H1 (cell line): ENCODE data around the gene FGD5. TPM values are rescaled to one million over a fixed set of nuclear protein-coding genes. Genes with fewer than 3 reads are reported as not detected.

Experiments
- RBBP5 ChIP-seq: IDR thresholded peaks from 2 replicates; pipeline ENCODE4 v1.7.1; 2012; ENCODE audit warnings: low read depth, mild to moderate bottlenecking, inconsistent platforms, low read length, moderate library complexity, borderline replicate concordance
- polyA plus RNA-seq, 7 experiments: library from polyadenylated mRNA; depleted of rRNA in 3 of 7; stranded (reverse) in 5 of 7; unstranded in 2 of 7; fragments of >200 nt in 5 of 7; fragments of 200-250 nt in 2 of 7; gene quantifications; 1 replicate in 5 of 7; 2 replicates in 1 of 7; 4 replicates in 1 of 7; pipeline versions ENCODE4 v1.2.1 to v1.2.3, GENCODE V29; 2011 to 2013; ENCODE audit warnings: missing spikeins in 2 of 7, mixed read lengths in 2 of 7
- total RNA-seq: library from RNA; stranded (reverse); fragmentation: NEBNext Ultra II Directional; extraction: Animal tissue kit (Norgen Biotek cat#: 25700); gene quantifications from 2 replicates; pipeline ENCODE4 v1.2.1, GENCODE V29; 2021

FGD5 gene
- total and polyA plus RNA-seq, 2 of the 8 experiments (the other 6 are each of a cell fraction or from before 2014, with no cell fraction given): 4.7 to 14.3 TPM

DNA sequence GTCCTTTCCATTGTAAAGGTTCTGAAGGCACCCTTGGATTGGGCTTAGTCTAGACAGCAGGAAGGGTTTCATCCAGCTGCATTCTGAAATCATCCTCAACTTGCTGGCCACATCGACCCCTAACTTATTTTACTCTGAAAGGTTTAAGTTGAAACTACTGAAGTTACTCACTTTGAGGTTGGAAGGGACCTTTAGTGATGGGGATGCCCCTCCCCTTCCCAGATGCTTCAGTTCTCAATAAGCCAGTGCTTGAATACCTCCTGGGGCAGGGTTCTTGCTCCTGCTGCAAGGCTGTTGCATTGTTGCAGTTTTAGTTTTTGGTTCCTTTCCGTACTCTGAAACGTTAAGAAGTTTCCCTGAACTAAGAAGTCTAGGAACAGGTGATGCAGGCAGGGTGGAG, 26.4 kb downstream of the FGD5 start (continued):
- TF ChIP-seq RBBP5: no peak
